Erythroblast (primary cell): ENCODE results near the gene PDZRN3.

Source experiments
- GATA1 ChIP-seq: IDR thresholded peaks from 2 replicates; pipeline ENCODE4 v1.6.1; 2011; ENCODE audit warnings: low read depth, mild to moderate bottlenecking, control low read depth, low read length, moderate library complexity
- POLR2A ChIP-seq: IDR thresholded peaks from 2 replicates; pipeline ENCODE4 v1.6.1; 2011; ENCODE audit warnings: mild to moderate bottlenecking, low read length

DNA sequence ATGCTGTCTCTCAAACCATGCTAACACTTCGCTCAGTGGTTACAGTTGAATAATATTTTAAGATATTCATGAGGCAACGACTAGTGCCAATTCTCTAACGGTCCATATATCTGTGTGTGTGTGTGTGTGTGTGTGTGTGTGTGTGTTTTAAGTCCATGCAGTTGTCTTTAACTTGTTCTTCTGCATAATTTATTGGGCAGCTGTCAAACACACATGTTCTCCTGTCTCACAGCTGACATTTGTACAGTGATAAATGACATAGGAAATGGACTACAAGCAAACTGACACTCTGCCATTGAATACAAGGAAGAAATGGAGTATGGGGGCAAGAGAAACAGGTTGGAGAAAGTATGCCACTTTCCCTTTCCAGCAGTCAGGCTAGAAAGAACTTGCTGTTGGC, 172.0 kb downstream of the PDZRN3 start:
- TF ChIP-seq POLR2A (no peak), GATA1 (no peak)
